Activated T-helper 9 cell treated with anti-CD3 and anti-CD28 coated beads, Interleukin-2, amount 50 U/mL, for 16 hours (primary cell): ENCODE data around the gene RBM5.

Experiments used
- DNase-seq: peaks from one replicate; pipeline ENCODE4 v3.0.0-alpha.2; 2020; ENCODE audit warnings: low read depth

Gene RBM5

GRCh38 chr3:50160561-50160983, 71.9 kb downstream of the RBM5 start:
- DNase-seq = no peak

GRCh38 chr3:50161320-50161719, 72.6 kb downstream of the RBM5 start:
- no peak for DNase-seq

DNA sequence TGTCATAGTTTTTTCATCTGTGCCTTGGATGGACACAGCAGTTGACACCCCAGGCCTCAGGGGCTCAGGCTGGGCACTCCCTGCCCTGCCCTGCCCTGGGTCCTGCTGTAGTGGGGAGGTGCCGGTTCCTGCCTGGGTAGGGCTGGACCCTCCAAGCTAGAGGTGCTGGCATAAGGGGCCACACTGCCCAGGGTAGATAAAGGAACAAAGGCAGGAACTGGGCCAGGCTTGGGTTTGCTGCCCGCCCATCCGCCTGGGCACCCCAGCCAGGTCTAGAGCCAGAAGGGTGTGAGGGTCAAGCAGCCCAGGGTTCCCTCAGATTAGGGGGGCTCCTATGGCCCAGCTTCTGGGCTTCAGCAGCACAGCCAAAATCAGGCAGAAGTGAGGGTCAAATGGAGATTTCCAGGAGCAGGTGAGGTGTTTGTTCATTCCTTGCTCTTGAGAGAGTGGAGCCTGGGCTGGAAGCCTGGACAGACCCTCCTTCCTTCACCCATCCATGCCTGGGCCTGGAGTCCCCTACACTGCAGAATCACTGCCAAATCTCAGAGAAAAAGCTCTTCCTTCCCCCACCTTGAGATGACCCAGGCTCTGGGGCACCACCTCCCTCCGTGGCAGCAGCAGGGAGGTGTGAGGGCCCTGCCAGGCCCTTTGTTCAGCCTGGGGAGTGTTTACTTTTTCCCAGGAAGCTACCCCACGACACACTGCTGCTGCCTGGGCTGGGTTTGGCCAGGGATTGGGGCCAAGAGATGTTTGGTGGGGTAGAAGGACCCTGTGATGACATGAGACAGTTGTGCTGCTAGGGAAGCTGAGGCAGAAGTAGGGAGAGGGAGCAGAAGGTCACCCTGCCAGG, 73.5 kb downstream of the RBM5 start:
- DNase-seq = no peak

- no peak for DNase-seq
These were observed 75.1 kb downstream of the RBM5 start for GRCh38 chr3:50163572-50164455.

DNA sequence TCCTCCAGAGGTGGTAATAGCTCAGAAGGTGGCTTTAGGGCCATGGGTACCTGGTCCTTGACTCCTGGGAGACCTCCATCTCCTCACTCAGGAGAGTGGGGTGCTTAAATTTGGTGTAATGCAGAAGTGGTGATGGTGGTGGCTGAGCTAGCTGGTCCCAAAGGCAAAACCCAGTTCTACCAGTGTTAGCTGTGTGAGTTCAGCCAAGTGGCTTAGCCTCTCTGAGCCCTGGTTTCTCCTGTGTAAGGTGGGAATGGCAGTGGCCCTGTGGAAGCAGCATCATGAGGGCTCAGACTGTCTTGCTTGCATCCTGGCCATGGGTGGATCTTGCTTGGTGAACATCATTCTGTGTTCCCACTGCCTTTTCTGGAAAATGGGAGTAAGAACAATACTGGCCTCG, 75.8 kb downstream of the RBM5 start:
- no peak for DNase-seq

- no peak for DNase-seq
These were observed 76.5 kb downstream of the RBM5 start for GRCh38 chr3:50164984-50165909.

DNA sequence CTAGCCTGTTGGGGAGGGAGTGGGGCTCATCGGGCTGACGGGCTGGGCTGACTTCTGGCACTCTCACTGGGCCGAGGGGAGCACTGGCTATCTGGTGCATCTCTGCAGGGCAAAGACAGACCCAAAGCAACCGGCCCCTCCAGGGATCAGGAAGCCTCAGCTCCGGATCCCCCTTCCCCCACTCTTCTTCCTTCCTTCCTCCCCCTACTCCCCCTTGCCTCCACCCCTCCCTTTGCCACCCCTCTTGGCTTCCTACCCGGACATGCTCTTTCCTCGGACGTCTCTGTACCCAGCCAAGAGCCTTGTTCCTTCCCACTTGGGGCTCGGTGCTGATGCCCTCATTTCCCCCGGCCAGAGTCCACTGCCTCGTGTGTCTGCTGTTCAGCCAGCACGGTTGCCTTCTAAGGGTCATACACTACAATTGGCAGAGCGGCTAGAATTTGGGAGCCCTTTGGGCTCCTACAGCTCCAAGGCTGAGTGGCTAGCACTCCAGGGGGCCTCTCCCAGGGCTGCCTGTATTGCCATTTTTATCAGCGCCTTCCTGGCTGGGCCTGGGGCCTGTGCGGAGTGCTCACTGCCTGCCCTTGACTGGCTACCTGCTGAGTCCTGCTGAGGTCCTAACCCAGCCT, 77.3 kb downstream of the RBM5 start:
- DNase-seq = no peak

DNA sequence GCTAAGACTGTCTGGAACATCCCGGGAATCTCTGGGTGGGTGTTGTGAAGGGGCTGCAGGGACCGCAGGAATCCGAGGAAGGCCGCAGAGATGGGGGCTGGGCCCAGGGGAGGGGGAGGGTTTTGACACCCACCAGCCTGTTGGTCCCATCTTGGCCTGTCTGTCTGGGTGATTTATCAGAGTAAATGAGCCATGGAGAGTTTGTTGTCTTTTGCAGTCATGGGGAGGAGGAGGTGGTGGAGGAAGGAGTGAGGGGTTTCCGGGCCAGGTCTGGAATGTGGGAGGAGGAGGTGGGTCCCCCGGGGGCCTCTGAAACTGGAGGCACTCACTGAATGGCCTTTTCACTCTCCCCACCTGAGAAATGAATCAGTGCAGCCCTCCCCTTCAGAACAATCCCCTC, 77.9 kb downstream of the RBM5 start:
- DNase-seq = no peak

DNA sequence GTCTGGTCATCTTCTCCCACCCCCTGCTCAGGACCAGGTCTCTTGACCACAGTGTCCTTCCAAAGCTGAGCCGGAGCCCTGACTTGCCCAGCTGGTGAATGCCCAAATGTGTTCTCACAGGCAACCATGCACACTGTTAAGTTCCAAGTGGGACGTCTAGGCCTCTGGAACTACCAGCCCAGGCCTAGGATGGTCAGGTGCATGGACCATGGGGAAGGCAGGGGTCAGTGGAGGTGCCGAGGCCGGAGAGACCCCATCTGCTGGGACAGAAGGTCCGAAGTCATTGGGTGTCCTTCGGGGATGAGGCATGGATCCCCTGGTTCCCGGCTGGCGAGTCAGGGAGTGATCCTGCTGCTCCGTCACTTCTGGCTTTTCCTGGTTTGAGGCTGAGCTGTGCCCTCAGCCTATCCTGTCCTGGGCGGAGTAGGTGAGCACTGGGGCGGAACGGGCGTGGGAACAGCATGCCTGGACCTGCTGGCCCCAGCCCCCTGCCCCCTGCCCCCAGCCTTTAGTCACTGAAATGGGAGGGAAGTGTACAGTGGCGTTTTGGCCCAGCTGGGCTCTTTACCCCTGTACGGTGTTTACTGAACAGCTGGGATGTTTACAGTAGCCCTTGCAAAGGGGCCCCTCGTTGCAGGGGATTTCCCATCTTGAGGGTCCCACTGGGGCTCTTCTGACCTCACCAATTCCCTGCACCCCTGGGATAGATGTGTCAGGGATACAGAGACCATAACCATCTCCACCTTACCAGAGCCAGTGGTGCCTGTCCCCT, 78.5 kb downstream of the RBM5 start:
- DNase-seq = no peak

GRCh38 chr3:50167841-50168209, 79.1 kb downstream of the RBM5 start:
- no peak for DNase-seq

DNA sequence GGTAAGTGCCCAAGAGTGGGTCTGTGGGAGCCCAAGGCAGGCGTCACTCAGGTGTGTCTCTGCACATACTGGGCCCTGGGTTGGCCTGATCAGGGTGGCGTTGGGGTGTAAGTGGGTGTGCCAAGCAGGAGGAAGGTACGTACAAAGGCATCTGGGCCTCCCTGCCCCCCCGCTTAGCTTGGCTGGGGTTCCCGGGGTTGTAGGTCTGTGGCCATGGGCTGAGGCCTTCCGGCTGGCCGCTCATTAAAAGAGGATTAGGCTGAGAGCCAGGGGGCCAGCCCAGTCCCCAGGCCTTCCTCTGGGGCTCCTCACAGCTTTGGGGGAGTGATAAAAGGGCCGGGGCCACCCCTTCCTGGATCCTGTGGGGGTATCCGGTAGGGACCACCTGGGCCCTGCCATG, 79.7 kb downstream of the RBM5 start:
- DNase-seq = no peak
